WTC11 (cell line): ENCODE measurements around the gene PLD1. TPM values are rescaled to one million over a fixed set of nuclear protein-coding genes. Genes with fewer than 3 reads are reported as not detected.

ENCODE experiments used
- ATAC-seq: fragments of 200-7000 bp; cut with Tn5 transposase; 2 replicates; pipeline ENCODE4 v1.10.0; 2021; ENCODE audit warnings: mild to moderate bottlenecking, moderate library complexity
- CTCF ChIA-PET: fragments of 300-600 bp; sonication (Branson Sonifier 250); formaldehyde crosslinking; loops from one replicate; lab custom pipeline; 2021; ENCODE audit warnings: antibody characterized with exemption; lab: Charles Lee
- POLR2A ChIA-PET: fragments of 350-600 bp; sonication (Branson Sonifier 250); formaldehyde crosslinking; loops from one replicate; lab custom pipeline; 2021; ENCODE audit warnings: antibody characterized with exemption; lab: Charles Lee
- DNase-seq: peaks from one replicate; pipeline ENCODE4 v3.0.0; 2021; ENCODE audit warnings: low spot score
- H3K27ac Mint-ChIP-seq: 2 replicates; pipeline ENCODE4 v1.8.0; 2021; ENCODE audit warnings: mixed read lengths
- H3K27me3 Mint-ChIP-seq: 2 replicates; pipeline ENCODE4 v1.8.0; 2021; ENCODE audit warnings: low read depth, mild to moderate bottlenecking, moderate library complexity, mixed read lengths
- H3K36me3 Mint-ChIP-seq: 2 replicates; pipeline ENCODE4 v1.8.0; 2021; ENCODE audit warnings: mixed read lengths
- H3K4me1 Mint-ChIP-seq: 2 replicates; pipeline ENCODE4 v1.8.0; 2022; ENCODE audit warnings: mixed read lengths
- H3K4me3 Mint-ChIP-seq: 2 replicates; pipeline ENCODE4 v1.8.0; 2021; ENCODE audit warnings: mild to moderate bottlenecking, moderate library complexity, mixed read lengths
- H3K9me3 Mint-ChIP-seq: 2 replicates; pipeline ENCODE4 v1.8.0; 2021; ENCODE audit warnings: mixed read lengths
- ETV6 ChIP-seq: sonication (generic); formaldehyde crosslinking; IDR thresholded peaks from 2 replicates; pipeline ENCODE4 v1.8.1; 2022; ENCODE audit warnings: mild to moderate bottlenecking, missing genetic modification reagents
- GABPB1 ChIP-seq: sonication (generic); formaldehyde crosslinking; IDR thresholded peaks from 2 replicates; pipeline ENCODE4 v1.8.1; 2023; ENCODE audit warnings: mild to moderate bottlenecking, missing genetic modification reagents
- RORB ChIP-seq: fragments of 250-450 bp; sonication (Bioruptor Pico); IDR thresholded peaks from 2 replicates; pipeline ENCODE4 v1.9.0; 2021; ENCODE audit warnings: mild to moderate bottlenecking
- ZNF416 ChIP-seq: fragments of 250-450 bp; sonication (Bioruptor Pico); IDR thresholded peaks from 2 replicates; pipeline ENCODE4 v1.9.0; 2021; ENCODE audit warnings: mild to moderate bottlenecking, inconsistent platforms
- total RNA-seq: library from RNA; stranded (reverse); gene quantifications from 3 replicates; pipeline ENCODE4 v1.2.3, GENCODE V29; 2021
- TF ChIP-seq, protein P1 (sequence below): fragments of 250-450 bp; sonication (Bioruptor Pico); IDR thresholded peaks from 2 replicates; pipeline ENCODE4 v1.8.0; 2021; ENCODE audit warnings: mild to moderate bottlenecking
- TF ChIP-seq, protein P2 (sequence below): fragments of 200-600 bp; IDR thresholded peaks from 2 replicates; pipeline ENCODE4 v1.8.0; 2022; ENCODE audit warnings: antibody characterized with exemption
- TF ChIP-seq, protein P3 (sequence below): sonication (generic); formaldehyde crosslinking; IDR thresholded peaks from 2 replicates; pipeline ENCODE4 v1.8.1; 2022; ENCODE audit warnings: low read depth, missing genetic modification reagents, borderline replicate concordance
- TF ChIP-seq, protein P4 (sequence below): sonication (generic); formaldehyde crosslinking; IDR thresholded peaks from 2 replicates; pipeline ENCODE4 v1.8.0; 2023; ENCODE audit warnings: mild to moderate bottlenecking, missing genetic modification reagents
- TF ChIP-seq, protein P5 (sequence below): fragments of 250-450 bp; sonication (Bioruptor Pico); conservative IDR thresholded peaks from 2 replicates; pipeline ENCODE4 v1.9.0; 2021; ENCODE audit warnings: mild to moderate bottlenecking

Gene PLD1
- total RNA-seq, 1 experiment from 2014 or later = 4.0 TPM

DNA sequence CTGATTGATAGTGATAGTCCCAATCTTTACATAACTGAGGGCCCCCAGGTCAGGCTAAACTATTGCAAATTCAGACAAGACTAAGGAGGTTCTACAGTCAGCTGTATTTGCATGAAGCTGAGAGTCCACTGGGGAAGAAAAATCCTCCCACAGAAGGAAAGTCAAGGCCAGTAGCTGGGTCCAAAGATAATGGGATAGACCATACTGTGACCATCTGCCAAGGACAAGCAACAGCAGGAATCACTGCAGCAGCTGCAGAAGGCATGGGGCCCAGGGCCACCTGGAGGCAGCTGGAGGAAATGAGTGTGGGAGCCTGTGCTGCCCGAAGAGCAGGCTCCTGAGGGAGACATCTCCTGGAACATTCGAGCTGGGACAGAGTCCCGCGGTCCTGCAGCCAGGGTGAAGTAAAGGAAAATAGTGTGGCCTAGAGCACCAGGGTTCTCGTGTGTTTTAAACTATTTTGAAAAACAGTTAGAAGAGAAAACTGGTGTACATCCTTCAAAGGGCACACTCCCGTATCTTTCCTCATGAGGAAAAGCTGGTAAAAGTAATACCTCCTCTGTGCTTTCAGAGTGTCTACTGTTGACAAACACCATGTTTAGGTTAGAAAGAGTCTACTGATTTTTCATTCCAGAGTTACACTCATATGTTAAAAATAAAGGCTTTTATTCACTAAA lies 19.7 kb upstream of the PLD1 start (continued):
- TF ChIP-seq, protein P1, sequence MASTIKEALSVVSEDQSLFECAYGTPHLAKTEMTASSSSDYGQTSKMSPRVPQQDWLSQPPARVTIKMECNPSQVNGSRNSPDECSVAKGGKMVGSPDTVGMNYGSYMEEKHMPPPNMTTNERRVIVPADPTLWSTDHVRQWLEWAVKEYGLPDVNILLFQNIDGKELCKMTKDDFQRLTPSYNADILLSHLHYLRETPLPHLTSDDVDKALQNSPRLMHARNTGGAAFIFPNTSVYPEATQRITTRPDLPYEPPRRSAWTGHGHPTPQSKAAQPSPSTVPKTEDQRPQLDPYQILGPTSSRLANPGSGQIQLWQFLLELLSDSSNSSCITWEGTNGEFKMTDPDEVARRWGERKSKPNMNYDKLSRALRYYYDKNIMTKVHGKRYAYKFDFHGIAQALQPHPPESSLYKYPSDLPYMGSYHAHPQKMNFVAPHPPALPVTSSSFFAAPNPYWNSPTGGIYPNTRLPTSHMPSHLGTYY (CRISPR knock-in tag) = no peak
- TF ChIP-seq, protein P2, sequence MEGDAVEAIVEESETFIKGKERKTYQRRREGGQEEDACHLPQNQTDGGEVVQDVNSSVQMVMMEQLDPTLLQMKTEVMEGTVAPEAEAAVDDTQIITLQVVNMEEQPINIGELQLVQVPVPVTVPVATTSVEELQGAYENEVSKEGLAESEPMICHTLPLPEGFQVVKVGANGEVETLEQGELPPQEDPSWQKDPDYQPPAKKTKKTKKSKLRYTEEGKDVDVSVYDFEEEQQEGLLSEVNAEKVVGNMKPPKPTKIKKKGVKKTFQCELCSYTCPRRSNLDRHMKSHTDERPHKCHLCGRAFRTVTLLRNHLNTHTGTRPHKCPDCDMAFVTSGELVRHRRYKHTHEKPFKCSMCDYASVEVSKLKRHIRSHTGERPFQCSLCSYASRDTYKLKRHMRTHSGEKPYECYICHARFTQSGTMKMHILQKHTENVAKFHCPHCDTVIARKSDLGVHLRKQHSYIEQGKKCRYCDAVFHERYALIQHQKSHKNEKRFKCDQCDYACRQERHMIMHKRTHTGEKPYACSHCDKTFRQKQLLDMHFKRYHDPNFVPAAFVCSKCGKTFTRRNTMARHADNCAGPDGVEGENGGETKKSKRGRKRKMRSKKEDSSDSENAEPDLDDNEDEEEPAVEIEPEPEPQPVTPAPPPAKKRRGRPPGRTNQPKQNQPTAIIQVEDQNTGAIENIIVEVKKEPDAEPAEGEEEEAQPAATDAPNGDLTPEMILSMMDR = peak; percentile 34; the same call in 1 of the 2 replicates

DNA sequence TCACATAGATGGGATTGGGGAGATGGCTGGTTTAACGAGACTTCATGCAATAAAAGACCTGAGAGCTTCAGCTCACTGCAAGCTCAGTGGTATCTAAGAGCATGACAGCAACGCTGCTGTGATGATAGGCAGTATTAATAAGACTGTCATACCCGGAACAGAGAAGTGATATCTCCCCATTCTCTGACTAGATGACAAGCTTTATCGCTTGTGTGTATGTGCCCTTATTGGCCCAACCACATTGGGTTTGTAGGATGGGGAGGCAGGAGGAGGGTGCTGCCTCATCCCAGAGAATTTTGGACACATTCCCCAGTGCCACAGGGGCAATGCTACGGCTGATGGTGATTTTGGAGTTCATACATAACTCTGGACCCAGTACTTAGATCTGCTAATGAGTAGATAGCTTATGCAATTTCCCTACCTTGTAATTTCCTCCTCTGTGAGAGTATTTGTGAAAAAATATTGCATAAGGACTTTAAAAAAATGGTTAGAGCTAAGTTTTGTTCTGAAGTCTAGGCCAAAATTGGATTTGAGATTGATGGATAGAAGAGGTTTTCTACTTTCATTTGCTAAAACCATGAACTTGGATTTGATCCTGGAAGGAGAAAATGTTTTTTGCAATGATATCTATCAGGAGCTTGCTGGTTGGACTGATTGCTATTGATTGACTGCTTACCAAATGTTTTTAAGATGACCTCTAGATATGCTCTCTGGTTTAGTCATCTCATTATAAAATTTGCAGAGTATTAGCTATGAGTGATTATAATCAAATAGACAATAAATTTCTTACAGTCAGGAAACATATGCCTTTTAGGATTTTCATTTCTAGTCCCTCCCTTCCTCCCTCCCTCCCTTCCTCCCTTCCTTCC lies 18.9 kb upstream of the PLD1 start:
- no peak for ATAC-seq
- Mint-ChIP-seq H3K4me3 (no peak overlapping the region), H3K27me3 (peaks cover 3% of the 10 kb centered on the region; the same call in 1 of the 2 replicates), H3K36me3 (no peaks in the 10 kb centered on the region), H3K9me3 (no peaks in the 10 kb centered on the region), H3K4me1 (peaks cover 41% of the 10 kb centered on the region), H3K27ac (no peak overlapping the region)
- DNase-seq = no peak
- ChIA-PET POLR2A (no interaction called here), CTCF (interaction anchor here (0.6 to 2.2 kb wide), 26 partner anchors 9 to 867 kb away, joined by 3 to 21 read pairs (median 5); partner anchors contain the start of gene PLD1)
- no peak for TF ChIP-seq GABPB1 (CRISPR knock-in tag)
- TF ChIP-seq, protein P3, sequence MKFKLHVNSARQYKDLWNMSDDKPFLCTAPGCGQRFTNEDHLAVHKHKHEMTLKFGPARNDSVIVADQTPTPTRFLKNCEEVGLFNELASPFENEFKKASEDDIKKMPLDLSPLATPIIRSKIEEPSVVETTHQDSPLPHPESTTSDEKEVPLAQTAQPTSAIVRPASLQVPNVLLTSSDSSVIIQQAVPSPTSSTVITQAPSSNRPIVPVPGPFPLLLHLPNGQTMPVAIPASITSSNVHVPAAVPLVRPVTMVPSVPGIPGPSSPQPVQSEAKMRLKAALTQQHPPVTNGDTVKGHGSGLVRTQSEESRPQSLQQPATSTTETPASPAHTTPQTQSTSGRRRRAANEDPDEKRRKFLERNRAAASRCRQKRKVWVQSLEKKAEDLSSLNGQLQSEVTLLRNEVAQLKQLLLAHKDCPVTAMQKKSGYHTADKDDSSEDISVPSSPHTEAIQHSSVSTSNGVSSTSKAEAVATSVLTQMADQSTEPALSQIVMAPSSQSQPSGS (CRISPR knock-in tag) = no peak

DNA sequence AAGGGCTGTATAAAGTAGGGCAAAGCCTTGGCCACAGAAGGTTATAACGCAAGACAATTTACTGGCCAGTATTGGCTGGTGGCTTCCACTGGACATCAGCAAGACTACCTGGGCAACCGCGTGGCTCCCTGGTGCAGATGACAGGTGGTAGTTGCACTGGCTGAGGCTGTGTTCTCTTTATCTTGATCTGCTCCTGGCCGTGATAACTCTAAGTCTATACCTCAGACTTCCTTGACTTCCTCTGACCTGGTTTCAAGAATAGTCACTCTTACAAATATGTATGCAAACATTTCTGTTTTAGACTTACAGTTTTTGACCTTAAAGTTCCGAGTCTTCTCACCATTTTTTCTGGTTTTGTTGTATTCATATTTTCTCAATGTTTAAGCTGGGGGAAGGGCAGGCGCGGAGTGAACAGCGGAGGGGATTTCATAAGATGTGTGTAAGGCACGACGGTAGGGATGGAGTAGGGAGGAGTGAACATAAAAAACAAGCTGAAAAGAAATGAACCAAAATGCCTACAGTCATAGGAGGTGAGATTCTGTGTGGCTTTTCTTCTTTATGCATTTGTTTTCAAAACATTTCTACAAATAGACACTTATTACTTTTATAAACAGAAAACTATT lies 17.7 kb upstream of the PLD1 start:
- Mint-ChIP-seq H3K27ac (no peak overlapping the region), H3K27me3 (peaks cover 3% of the 10 kb centered on the region; the same call in 1 of the 2 replicates)
- POLR2A ChIA-PET = no interaction called here
- no peak for ATAC-seq
- no peak for TF ChIP-seq RORB (CRISPR knock-in tag)
- TF ChIP-seq, protein P4, sequence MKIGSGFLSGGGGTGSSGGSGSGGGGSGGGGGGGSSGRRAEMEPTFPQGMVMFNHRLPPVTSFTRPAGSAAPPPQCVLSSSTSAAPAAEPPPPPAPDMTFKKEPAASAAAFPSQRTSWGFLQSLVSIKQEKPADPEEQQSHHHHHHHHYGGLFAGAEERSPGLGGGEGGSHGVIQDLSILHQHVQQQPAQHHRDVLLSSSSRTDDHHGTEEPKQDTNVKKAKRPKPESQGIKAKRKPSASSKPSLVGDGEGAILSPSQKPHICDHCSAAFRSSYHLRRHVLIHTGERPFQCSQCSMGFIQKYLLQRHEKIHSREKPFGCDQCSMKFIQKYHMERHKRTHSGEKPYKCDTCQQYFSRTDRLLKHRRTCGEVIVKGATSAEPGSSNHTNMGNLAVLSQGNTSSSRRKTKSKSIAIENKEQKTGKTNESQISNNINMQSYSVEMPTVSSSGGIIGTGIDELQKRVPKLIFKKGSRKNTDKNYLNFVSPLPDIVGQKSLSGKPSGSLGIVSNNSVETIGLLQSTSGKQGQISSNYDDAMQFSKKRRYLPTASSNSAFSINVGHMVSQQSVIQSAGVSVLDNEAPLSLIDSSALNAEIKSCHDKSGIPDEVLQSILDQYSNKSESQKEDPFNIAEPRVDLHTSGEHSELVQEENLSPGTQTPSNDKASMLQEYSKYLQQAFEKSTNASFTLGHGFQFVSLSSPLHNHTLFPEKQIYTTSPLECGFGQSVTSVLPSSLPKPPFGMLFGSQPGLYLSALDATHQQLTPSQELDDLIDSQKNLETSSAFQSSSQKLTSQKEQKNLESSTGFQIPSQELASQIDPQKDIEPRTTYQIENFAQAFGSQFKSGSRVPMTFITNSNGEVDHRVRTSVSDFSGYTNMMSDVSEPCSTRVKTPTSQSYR (CRISPR knock-in tag) = no peak
- TF ChIP-seq, protein P5, sequence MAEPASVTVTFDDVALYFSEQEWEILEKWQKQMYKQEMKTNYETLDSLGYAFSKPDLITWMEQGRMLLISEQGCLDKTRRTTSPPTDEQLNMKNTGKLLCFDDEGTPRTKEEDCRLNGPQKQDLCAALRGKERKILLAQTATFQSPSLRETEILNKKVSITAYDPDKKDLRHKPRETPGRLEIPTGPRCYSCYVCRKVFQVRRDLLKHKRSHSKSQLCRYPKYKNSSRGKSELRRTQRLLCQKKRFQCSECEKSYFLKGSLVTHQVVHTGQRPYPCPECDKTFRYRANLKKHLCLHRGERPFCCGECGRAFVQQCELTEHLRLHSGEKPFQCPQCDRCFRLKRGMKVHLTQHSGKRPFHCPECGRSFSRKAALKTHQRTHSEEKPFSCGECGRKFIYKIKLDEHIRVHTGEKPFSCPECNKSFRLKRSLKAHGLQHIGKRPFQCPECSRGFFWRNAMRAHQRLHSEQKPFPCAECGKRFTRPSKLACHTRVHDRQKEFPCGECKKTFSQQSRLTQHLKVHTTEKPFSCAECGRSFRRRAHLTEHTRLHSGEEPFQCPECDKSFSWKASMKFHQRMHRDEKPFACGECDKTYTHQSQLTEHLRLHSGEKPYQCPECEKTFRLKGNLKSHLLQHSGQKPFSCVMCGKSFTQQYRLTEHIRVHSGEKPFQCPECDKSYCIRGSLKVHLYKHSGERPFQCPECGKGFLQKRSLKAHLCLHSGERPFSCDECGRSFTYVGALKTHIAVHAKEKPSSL (CRISPR knock-in tag) = no peak
- no peak for TF ChIP-seq ZNF416 (CRISPR knock-in tag)
- TF ChIP-seq ETV6 (CRISPR knock-in tag) = no peak
- TF ChIP-seq, all 79 proteins: peak for 0
- CTCF ChIA-PET = interaction anchor here (0.9 to 2.0 kb wide), 3 partner anchors 44 to 214 kb away, joined by 3 to 12 read pairs (median 4); no protein-coding TSS in a partner anchor
- no peak for DNase-seq
- Mint-ChIP-seq H3K4me1 (peaks cover 40% of the 10 kb centered on the region), H3K4me3 (no peak overlapping the region), H3K9me3 (no peaks in the 10 kb centered on the region), H3K36me3 (no peaks in the 10 kb centered on the region)
